Upper lobe of left lung (tissue), 6 donors: ENCODE results near the gene WDR38. TPM values are rescaled to one million over a fixed set of nuclear protein-coding genes. Genes with fewer than 3 reads are reported as not detected.

Experiments
- ATAC-seq, 2 donors: fragments of 200-7000 bp; cut with Tn5 transposase; one replicate each; pipeline ENCODE4 v1.9.1; 2022; ENCODE audit warnings: mild to moderate bottlenecking in 2 of 2, moderate library complexity in 2 of 2; ENCODE audit not compliant: low FRiP score in 2 of 2
- DNase-seq, 2 donors: peaks; one replicate each; pipeline ENCODE4 v3.0.0-alpha.2; 2019 to 2020
- H3K27ac ChIP-seq, 4 donors: fragments of 200-600 bp; sonication (generic); one replicate each; pipeline ENCODE4 v1.5.1; 2016 to 2019
- H3K27me3 ChIP-seq, 4 donors: fragments of 200-600 bp; sonication (generic); one replicate each; pipeline ENCODE4 v1.5.1; 2017 to 2019
- H3K36me3 ChIP-seq, 4 donors: fragments of 200-600 bp; sonication (generic); one replicate each; pipeline ENCODE4 v1.5.1; 2016 to 2019
- H3K4me1 ChIP-seq, 4 donors: fragments of 200-600 bp; sonication (generic); one replicate each; pipeline ENCODE4 v1.5.1; 2018 to 2019
- H3K4me3 ChIP-seq, 4 donors: fragments of 200-600 bp; sonication (generic); one replicate each; pipeline ENCODE4 v1.5.1; 2017 to 2019; ENCODE audit warnings: mild to moderate bottlenecking in 2 of 4, moderate library complexity in 1 of 4
- H3K9me3 ChIP-seq, 4 donors: fragments of 200-600 bp; sonication (generic); one replicate each; pipeline ENCODE4 v1.5.1; 2018 to 2019
- CTCF ChIP-seq, 6 experiments: fragments of 450-650 bp in 4 of 6; fragments of 200-600 bp in 2 of 6; sonication (generic) in 2 of 6; IDR thresholded peaks; one replicate each; pipeline ENCODE4 v1.5.1; 2016 to 2019; ENCODE audit warnings: antibody characterized with exemption in 6 of 6
- EP300 ChIP-seq, 4 donors: sonication (generic); formaldehyde crosslinking; IDR thresholded peaks; one replicate each; pipeline ENCODE4 v1.5.1; 2017; ENCODE audit warnings: antibody characterized with exemption in 4 of 4, control low read depth in 2 of 4
- POLR2A ChIP-seq, 4 donors: fragments of 450-650 bp; IDR thresholded peaks; one replicate each; pipeline ENCODE4 v1.5.1; 2016 to 2017; ENCODE audit warnings: antibody characterized with exemption in 4 of 4, mild to moderate bottlenecking in 2 of 4
- POLR2AphosphoS5 ChIP-seq, 2 donors: sonication (generic); formaldehyde crosslinking; IDR thresholded peaks; one replicate each; pipeline ENCODE4 v1.5.1; 2017; ENCODE audit warnings: antibody characterized with exemption in 2 of 2
- WGBS, 2 donors: methylation state at CpG; one replicate each; pipeline ENCODE4 v1.1.5; 2017 to 2018; 5-methylcytosine and 5-hydroxymethylcytosine counted together
- total RNA-seq, 6 donors: library from RNA; depleted of rRNA in 4 of 6; stranded (reverse); fragments of >200 nt in 4 of 6; gene quantifications; one replicate each; pipeline versions ENCODE4 v1.1.0 to v1.2.1, GENCODE V29; 2016 to 2021
- donor health status: DM: no; HTN: no; CAD: no; lungs with moderate emphysema.
- donor health status: DM: no; HTN: yes; CAD: no; lungs with severe emphysema.

WDR38 gene
- total RNA-seq, 6 donors from 2014 or later, result 4.1 to 24.1 (median 9.0) TPM; not detected in 1

GRCh38 chr9:124828489-124829333, 24.5 kb upstream of the WDR38 start:
- ATAC-seq (no peak), DNase-seq (no peak)
- H3K9me3 ChIP-seq, result no peaks in the 10 kb centered on the region
- no peaks in the 10 kb centered on the region for H3K27me3 ChIP-seq
- peaks cover 13 to 16% (median 14%) of the 10 kb centered on the region in 4 donors for H3K4me1 ChIP-seq
- H3K36me3 ChIP-seq, result no peaks in the 10 kb centered on the region
- no peak overlapping the region for H3K4me3 ChIP-seq
- 36 to 57% methylated on average over 2 of the region's 2 CpGs for WGBS, 2 donors
- TF ChIP-seq POLR2AphosphoS5 (IDR thresholded peaks at IDR 0.05) (no peak), CTCF (IDR thresholded peaks at IDR 0.05) (no peak), EP300 (IDR thresholded peaks at IDR 0.05) (no peak), POLR2A (IDR thresholded peaks at IDR 0.05) (no peak)
- no peak overlapping the region for H3K27ac ChIP-seq

- DNase-seq, result no peak
- Histone ChIP-seq H3K4me1 (peaks cover 13 to 16% (median 14%) of the 10 kb centered on the region in 4 donors), H3K27me3 (no peaks in the 10 kb centered on the region), H3K27ac (no peak overlapping the region), H3K36me3 (no peaks in the 10 kb centered on the region), H3K9me3 (no peaks in the 10 kb centered on the region), H3K4me3 (no peak overlapping the region)
- TF ChIP-seq CTCF (IDR thresholded peaks at IDR 0.05) (no peak), POLR2A (IDR thresholded peaks at IDR 0.05) (no peak), POLR2AphosphoS5 (IDR thresholded peaks at IDR 0.05) (no peak), EP300 (IDR thresholded peaks at IDR 0.05) (no peak)
- ATAC-seq, result no peak
- 49 to 53% methylated on average over 5 of the region's 5 CpGs for WGBS, 2 donors
These were observed 24.0 kb upstream of the WDR38 start for GRCh38 chr9:124829334-124829669.

- no peaks in the 10 kb centered on the region for H3K36me3 ChIP-seq
- H3K4me3 ChIP-seq, result no peak overlapping the region
- H3K27me3 ChIP-seq, result no peaks in the 10 kb centered on the region
- no peaks in the 10 kb centered on the region for H3K9me3 ChIP-seq
- DNase-seq (no peak), ATAC-seq (no peak)
- H3K27ac ChIP-seq, result no peak overlapping the region
- peaks cover 21 to 29% (median 24%) of the 10 kb centered on the region in 4 donors for H3K4me1 ChIP-seq
- TF ChIP-seq EP300 (IDR thresholded peaks at IDR 0.05) (no peak), POLR2A (IDR thresholded peaks at IDR 0.05) (no peak), CTCF (IDR thresholded peaks at IDR 0.05) (no peak), POLR2AphosphoS5 (IDR thresholded peaks at IDR 0.05) (no peak)
- WGBS, 2 donors, result 66 to 67% methylated on average over 4 of the region's 4 CpGs
These were observed 22.7 kb upstream of the WDR38 start for GRCh38 chr9:124830593-124830992.

GRCh38 chr9:124831642-124832364, 21.5 kb upstream of the WDR38 start:
- Histone ChIP-seq H3K9me3 (no peaks in the 10 kb centered on the region), H3K4me3 (no peak overlapping the region), H3K27ac (peak overlapping the region in 1 of 4 donors; percentile 8), H3K4me1 (peaks cover 21 to 29% (median 24%) of the 10 kb centered on the region in 4 donors), H3K36me3 (no peaks in the 10 kb centered on the region), H3K27me3 (no peaks in the 10 kb centered on the region)
- WGBS, 2 donors, result 62 to 72% methylated on average over 5 to 9 of the region's 9 CpGs
- TF ChIP-seq CTCF (IDR thresholded peaks at IDR 0.05) (no peak), POLR2A (IDR thresholded peaks at IDR 0.05) (no peak), POLR2AphosphoS5 (IDR thresholded peaks at IDR 0.05) (peak in 1 of 2 donors; percentile 56), EP300 (IDR thresholded peaks at IDR 0.05) (no peak)
- no peak for DNase-seq
- ATAC-seq, result peak in 1 of 2 donors; percentile 40
